GM19324 (cell line): ENCODE data around the gene ITGAE.
"Not testable (repeated sequence)": the region's sequence is repeated elsewhere in the genome, so short reads cannot be mapped to it uniquely, and the experiment has no call there.

ENCODE experiments used
- ATAC-seq: cut with Tn5 transposase; IDR thresholded peaks from one replicate; pipeline ENCODE4 v1.9.1; 2021; ENCODE audit warnings: mild to moderate bottlenecking, moderate library complexity; ENCODE audit not compliant: unreplicated experiment, low FRiP score

The ITGAE gene

GRCh38 chr17:3800362-3801271 is at the start of gene ITGAE:
Gene ITGAE, minus strand, starts transcription at chr17:3801188. Its CDS starts 44 bp downstream, at chr17:3801144.
- no peak for ATAC-seq

GRCh38 chr17:3848229-3848835 is 47.3 kb upstream of the ITGAE start:
- ATAC-seq, result no peak

GRCh38 chr17:3847165-3847670 is 46.2 kb upstream of the ITGAE start:
- no peak for ATAC-seq

GRCh38 chr17:3846437-3847164 is 45.6 kb upstream of the ITGAE start:
- no peak for ATAC-seq

- ATAC-seq, result peak; percentile 98
These were observed 44.8 kb upstream of the ITGAE start, which contains the start of gene NCBP3 for GRCh38 chr17:3845621-3846436. Gene NCBP3, minus strand, starts transcription at chr17:3846246. Its CDS starts 23 bp downstream, at chr17:3846223.

GRCh38 chr17:3845291-3845620 is 44.3 kb upstream of the ITGAE start:
- ATAC-seq, result no peak

GRCh38 chr17:3844556-3844955 is 43.6 kb upstream of the ITGAE start:
- not testable (repeated sequence) for ATAC-seq

GRCh38 chr17:3843935-3844516 is 43.0 kb upstream of the ITGAE start:
- ATAC-seq, result no peak

- ATAC-seq, result no peak
These were observed 37.2 kb upstream of the ITGAE start for GRCh38 chr17:3838206-3838605.

GRCh38 chr17:3836551-3836950 is 35.6 kb upstream of the ITGAE start:
- ATAC-seq, result no peak

- ATAC-seq, result no peak
These were observed 34.6 kb upstream of the ITGAE start for GRCh38 chr17:3835410-3836229.

- ATAC-seq, result no peak
These were observed 33.8 kb upstream of the ITGAE start for GRCh38 chr17:3834811-3835210.

- no peak for ATAC-seq
These were observed 27.9 kb upstream of the ITGAE start for GRCh38 chr17:3828852-3829232.

GRCh38 chr17:3828151-3828851 is 27.3 kb upstream of the ITGAE start:
- ATAC-seq, result no peak

- ATAC-seq, result no peak
These were observed 26.3 kb upstream of the ITGAE start for GRCh38 chr17:3827124-3827773.

GRCh38 chr17:3826191-3826590 is 25.2 kb upstream of the ITGAE start:
- no peak for ATAC-seq

GRCh38 chr17:3821101-3821500 is 20.1 kb upstream of the ITGAE start:
- no peak for ATAC-seq

- ATAC-seq, result no peak
These were observed 17.8 kb upstream of the ITGAE start for GRCh38 chr17:3818786-3819185.
